Nephron (organoid): Measurements from ENCODE around the gene GSTM1.
A peak's percentile ranks its signal among the peaks of the same experiment; 100 is the strongest.

ENCODE experiments used
- H3K27ac Mint-ChIP-seq, 3 experiments: 2 replicates each; pipeline ENCODE4 v1.8.0; 2020; ENCODE audit warnings: mixed read lengths in 3 of 3, mild to moderate bottlenecking in 2 of 3, moderate library complexity in 1 of 3
- H3K27me3 Mint-ChIP-seq: 2 replicates; pipeline ENCODE4 v1.8.0; 2021; ENCODE audit warnings: low read depth, mild to moderate bottlenecking, moderate library complexity, mixed read lengths
- H3K36me3 Mint-ChIP-seq: 2 replicates; pipeline ENCODE4 v1.8.0; 2020; ENCODE audit warnings: low read depth, mixed read lengths
- H3K4me1 Mint-ChIP-seq: 2 replicates; pipeline ENCODE4 v1.8.0; 2020; ENCODE audit warnings: mixed read lengths
- H3K4me3 Mint-ChIP-seq, 3 experiments: 2 replicates each; pipeline ENCODE4 v1.8.0; 2020; ENCODE audit warnings: mild to moderate bottlenecking in 3 of 3, mixed read lengths in 3 of 3, moderate library complexity in 2 of 3
- H3K9me3 Mint-ChIP-seq: 2 replicates; pipeline ENCODE4 v1.8.0; 2020; ENCODE audit warnings: mixed read lengths
- CTCF ChIP-seq, 3 experiments: fragments of 200-600 bp; sonication (generic); IDR thresholded peaks; one replicate each; pipeline ENCODE4 v1.5.0; 2021; ENCODE audit warnings: antibody characterized with exemption in 3 of 3; ENCODE audit not compliant: unreplicated experiment in 3 of 3

Gene GSTM1

GRCh38 chr1:109650609-109651008 is 37.0 kb upstream of the GSTM1 start:
- H3K36me3 Mint-ChIP-seq, result no peaks in the 10 kb centered on the region
- H3K9me3 Mint-ChIP-seq, result no peaks in the 10 kb centered on the region
- no peak overlapping the region for H3K4me3 Mint-ChIP-seq
- no peak overlapping the region for H3K27ac Mint-ChIP-seq
- TF ChIP-seq CTCF (IDR thresholded peaks at IDR 0.05; ENCODE audit: unreplicated experiment in 3 of 3), result no peak
- peaks cover 25% of the 10 kb centered on the region for H3K27me3 Mint-ChIP-seq
- H3K4me1 Mint-ChIP-seq, result peaks cover 28% of the 10 kb centered on the region

GRCh38 chr1:109652402-109652801 is 35.2 kb upstream of the GSTM1 start:
- Mint-ChIP-seq H3K9me3 (no peaks in the 10 kb centered on the region), H3K27me3 (peaks cover 25% of the 10 kb centered on the region), H3K4me3 (peak overlapping the region in 1 of 3 experiments; percentile 19), H3K36me3 (no peaks in the 10 kb centered on the region), H3K4me1 (peaks cover 33% of the 10 kb centered on the region), H3K27ac (no peak overlapping the region)
- no peak for TF ChIP-seq CTCF (IDR thresholded peaks at IDR 0.05; ENCODE audit: unreplicated experiment in 3 of 3)

- TF ChIP-seq CTCF (IDR thresholded peaks at IDR 0.05; ENCODE audit: unreplicated experiment in 3 of 3), result no peak
- no peaks in the 10 kb centered on the region for H3K9me3 Mint-ChIP-seq
- H3K36me3 Mint-ChIP-seq, result no peaks in the 10 kb centered on the region
- H3K4me3 Mint-ChIP-seq, result peak overlapping the region; percentile 61 to 77 (median 70)
- peaks cover 33% of the 10 kb centered on the region for H3K4me1 Mint-ChIP-seq
- H3K27ac Mint-ChIP-seq, result peak overlapping the region in 1 of 3 experiments; percentile 22
- peaks cover 25% of the 10 kb centered on the region for H3K27me3 Mint-ChIP-seq
These were observed 34.3 kb upstream of the GSTM1 start for GRCh38 chr1:109653306-109653705.

GRCh38 chr1:109654519-109654918 is 33.1 kb upstream of the GSTM1 start:
- no peak for TF ChIP-seq CTCF (IDR thresholded peaks at IDR 0.05; ENCODE audit: unreplicated experiment in 3 of 3)
- H3K27me3 Mint-ChIP-seq, result peaks cover 25% of the 10 kb centered on the region
- peaks cover 4% of the 10 kb centered on the region for H3K36me3 Mint-ChIP-seq

GRCh38 chr1:109655615-109656519 is 31.8 kb upstream of the GSTM1 start, which contains the start of gene GSTM4:
GSTM4 (plus strand) TSS chr1:109656099; CDS start chr1:109656390, 291 bp downstream.
- Mint-ChIP-seq H3K4me3 (peak within 1 kb of the TSS; percentile 94 to 96 (median 95)), H3K9me3 (no peaks in the 10 kb centered on the region), H3K27me3 (peaks cover 21% of the 10 kb centered on the region), H3K4me1 (peaks cover 42% of the 10 kb centered on the region), H3K36me3 (peaks cover 12% of the 10 kb centered on the region), H3K27ac (peak within 1 kb of the TSS; percentile 71 to 95 (median 87))
- no peak for TF ChIP-seq CTCF (IDR thresholded peaks at IDR 0.05; ENCODE audit: unreplicated experiment in 3 of 3)

More at GRCh38 chr1:109654519-109654918, 33.1 kb upstream of the GSTM1 start:
- no peaks in the 10 kb centered on the region for H3K9me3 Mint-ChIP-seq
- H3K4me3 Mint-ChIP-seq, result peak overlapping the region; percentile 67 to 95 (median 71)
- H3K27ac Mint-ChIP-seq, result peak overlapping the region in 1 of 3 experiments; percentile 17
- H3K4me1 Mint-ChIP-seq, result peaks cover 34% of the 10 kb centered on the region
